Fibroblast of villous mesenchyme (primary cell): ENCODE data around the gene SETD3. TPM values are rescaled to one million over a fixed set of nuclear protein-coding genes. Genes with fewer than 3 reads are reported as not detected.

Source experiments
- DNase-seq: peaks from one replicate; pipeline ENCODE4 v3.0.0-alpha.2; 2010; ENCODE audit warnings: low read depth
- H3K4me3 ChIP-seq: 2 replicates; pipeline ENCODE4 v1.5.1; 2011; ENCODE audit warnings: low read depth, mild to moderate bottlenecking, low read length
- total RNA-seq: library from RNA; depleted of rRNA; stranded (reverse); fragments of >200 nt; gene quantifications from 2 replicates; pipeline ENCODE4 v1.2.3, GENCODE V29; 2012
- TF ChIP-seq, protein P1 (sequence below): IDR thresholded peaks from 2 replicates; pipeline ENCODE4 v1.5.1; 2012; ENCODE audit warnings: low read depth, mild to moderate bottlenecking, low read length; ENCODE audit not compliant: insufficient read depth

The SETD3 gene
- total RNA-seq, 1 donor = 57.0 TPM

DNA sequence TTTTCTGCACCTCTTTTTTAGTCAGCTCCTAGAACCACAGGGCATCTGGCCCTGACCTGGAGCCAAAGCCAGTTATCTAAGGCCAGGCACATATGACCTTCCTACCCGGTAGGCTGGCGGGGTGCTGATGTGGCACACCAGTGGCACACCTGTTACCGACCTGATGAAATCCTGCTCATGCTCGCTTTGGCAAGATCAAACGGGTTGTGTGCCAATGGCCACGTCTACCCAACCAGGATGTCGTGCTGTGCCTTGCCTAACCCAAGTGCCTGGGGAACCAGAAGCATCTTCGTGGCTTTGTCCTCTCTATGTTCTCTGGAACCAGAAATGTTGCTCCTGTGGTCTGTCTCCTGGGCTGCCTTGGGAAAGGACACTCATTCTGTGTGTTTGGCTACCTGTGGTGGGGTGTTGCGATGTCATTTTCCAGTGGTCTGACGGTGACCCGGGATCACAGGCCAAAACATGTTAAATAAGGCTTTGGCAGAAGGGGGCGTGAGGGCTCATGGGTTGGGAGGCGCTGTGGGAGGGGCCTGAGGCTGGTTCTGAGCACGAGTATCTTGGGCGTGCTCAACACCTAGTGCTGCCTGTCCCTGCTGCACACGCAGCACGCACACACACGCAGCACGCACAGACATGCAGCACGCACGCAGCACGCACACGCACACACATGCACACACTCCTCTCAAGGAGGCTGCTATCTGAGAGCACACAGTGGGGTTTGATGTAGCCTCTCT lies 28.4 kb upstream of the SETD3 start:
- TF ChIP-seq, protein P1, sequence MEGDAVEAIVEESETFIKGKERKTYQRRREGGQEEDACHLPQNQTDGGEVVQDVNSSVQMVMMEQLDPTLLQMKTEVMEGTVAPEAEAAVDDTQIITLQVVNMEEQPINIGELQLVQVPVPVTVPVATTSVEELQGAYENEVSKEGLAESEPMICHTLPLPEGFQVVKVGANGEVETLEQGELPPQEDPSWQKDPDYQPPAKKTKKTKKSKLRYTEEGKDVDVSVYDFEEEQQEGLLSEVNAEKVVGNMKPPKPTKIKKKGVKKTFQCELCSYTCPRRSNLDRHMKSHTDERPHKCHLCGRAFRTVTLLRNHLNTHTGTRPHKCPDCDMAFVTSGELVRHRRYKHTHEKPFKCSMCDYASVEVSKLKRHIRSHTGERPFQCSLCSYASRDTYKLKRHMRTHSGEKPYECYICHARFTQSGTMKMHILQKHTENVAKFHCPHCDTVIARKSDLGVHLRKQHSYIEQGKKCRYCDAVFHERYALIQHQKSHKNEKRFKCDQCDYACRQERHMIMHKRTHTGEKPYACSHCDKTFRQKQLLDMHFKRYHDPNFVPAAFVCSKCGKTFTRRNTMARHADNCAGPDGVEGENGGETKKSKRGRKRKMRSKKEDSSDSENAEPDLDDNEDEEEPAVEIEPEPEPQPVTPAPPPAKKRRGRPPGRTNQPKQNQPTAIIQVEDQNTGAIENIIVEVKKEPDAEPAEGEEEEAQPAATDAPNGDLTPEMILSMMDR = no peak
- DNase-seq = no peak
- H3K4me3 ChIP-seq = no peak overlapping the region

DNA sequence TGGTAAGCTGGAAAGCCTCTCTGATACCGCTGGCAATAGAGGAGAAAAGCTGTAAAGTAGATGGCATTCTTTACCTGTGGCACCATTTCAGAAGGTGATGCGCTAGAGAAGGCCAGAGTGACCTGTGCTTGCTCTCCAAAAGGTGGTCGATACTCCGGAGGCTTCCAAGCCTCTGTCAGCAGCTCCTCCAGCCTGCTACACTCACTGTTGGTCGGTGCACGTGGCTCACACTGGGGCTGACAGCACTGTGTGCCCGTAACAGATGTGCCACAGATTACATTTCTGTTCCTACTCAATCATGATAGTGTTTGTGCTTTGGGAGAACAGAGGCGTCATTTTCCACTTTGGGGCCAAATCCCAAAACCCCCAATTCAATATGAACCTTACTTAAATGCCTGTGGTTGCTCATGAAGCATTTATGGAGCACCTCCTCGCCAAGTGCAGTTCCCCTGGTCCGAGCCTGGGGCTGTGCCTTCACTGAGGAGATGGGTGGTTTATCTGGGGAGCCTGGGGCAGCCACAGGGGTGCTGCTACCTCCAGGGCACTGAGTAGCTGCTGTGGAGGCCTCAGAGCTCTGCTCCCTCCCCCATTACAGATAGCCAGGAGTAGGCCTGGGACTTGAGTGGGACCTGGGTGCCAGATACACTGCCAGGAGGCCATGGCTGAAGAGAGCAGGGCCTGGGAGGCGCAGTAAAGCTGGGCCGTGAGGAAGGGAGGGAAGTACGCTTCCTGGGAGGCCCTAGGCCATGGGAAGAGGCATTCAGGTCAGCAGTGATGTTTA lies 27.4 kb upstream of the SETD3 start:
- TF ChIP-seq, protein P1 = no peak
- no peak for DNase-seq
- no peak overlapping the region for H3K4me3 ChIP-seq

- TF ChIP-seq, protein P1 = no peak
- DNase-seq = no peak
- no peak overlapping the region for H3K4me3 ChIP-seq
Observed at GRCh38 chr14:99506276-99506675, 25.6 kb upstream of the SETD3 start.

- TF ChIP-seq, protein P1 = no peak
- DNase-seq = no peak
- no peak overlapping the region for H3K4me3 ChIP-seq
Observed at GRCh38 chr14:99505089-99505488, 24.4 kb upstream of the SETD3 start.

- DNase-seq = no peak
- TF ChIP-seq, protein P1 = no peak
- H3K4me3 ChIP-seq = no peak overlapping the region
Observed at GRCh38 chr14:99503848-99504453, 23.3 kb upstream of the SETD3 start.

DNA sequence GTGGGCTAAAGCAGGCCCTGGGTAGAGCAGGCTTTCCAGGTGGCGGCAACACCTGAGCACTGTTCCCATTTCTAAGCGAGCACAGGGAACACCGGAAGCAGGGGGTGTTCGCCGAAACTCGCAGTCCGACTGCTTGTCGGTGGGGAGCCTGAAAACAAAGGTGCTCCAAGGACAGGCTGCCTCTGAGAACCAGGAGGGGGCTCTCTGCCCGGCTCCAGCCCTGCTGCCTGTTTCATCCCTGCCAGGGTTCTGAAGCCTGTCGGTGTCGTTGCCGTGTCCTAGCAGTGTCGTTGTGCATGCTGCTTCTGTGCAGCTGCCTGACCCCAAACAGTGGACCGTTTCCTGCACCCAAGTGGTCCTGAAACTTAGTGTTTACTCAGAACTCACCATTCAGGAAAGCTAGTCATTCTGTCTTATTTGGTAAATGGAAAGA lies 22.3 kb upstream of the SETD3 start:
- no peak for DNase-seq
- H3K4me3 ChIP-seq = no peak overlapping the region
- TF ChIP-seq, protein P1 = no peak
